ENCODE data around the gene ELP6. TPM values are rescaled to one million over a fixed set of nuclear protein-coding genes. Genes with fewer than 3 reads are reported as not detected.
"Not testable (repeated sequence)": the region's sequence is repeated elsewhere in the genome, so short reads cannot be mapped to it uniquely, and the experiment has no call there.

ELP6 gene
- total RNA-seq, 2 donors from 2014 or later, result 43.8 to 56.8 TPM

DNA sequence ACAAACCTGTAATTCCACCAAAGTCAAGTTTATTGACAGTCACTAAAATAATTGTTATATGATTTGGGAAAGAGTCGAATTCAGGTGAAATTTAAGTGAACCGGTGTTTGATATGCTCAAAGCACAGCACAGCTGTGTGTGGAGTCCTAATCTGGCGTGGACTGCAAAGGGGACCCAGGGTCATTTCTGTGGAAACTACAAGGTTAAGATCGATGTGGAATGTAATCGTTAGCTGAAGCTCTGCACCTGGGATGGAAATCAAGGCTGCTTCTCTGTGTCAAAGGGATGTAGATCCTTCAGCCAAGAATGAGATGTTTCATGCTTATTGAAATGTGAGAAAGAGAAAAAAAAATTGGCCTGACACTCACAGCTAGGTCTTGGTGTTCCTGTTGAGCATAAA lies 1.6 kb upstream of the ELP6 start:
- Histone ChIP-seq H3K27me3 (ENCODE audit: control insufficient read depth, insufficient read depth, low read length, poor library complexity, severe bottlenecking) (no peaks in the 10 kb centered on the region), H3K9ac (ENCODE audit: extremely low read depth, low read length, poor library complexity, severe bottlenecking) (no peak overlapping the region), H3K27ac (ENCODE audit: low read depth, low read length) (no peak overlapping the region), H3K36me3 (ENCODE audit: control insufficient read depth, insufficient read depth, low read length) (peaks cover 13% of the 10 kb centered on the region), H3K4me3 (ENCODE audit: low read length) (no peak overlapping the region), H3K4me1 (ENCODE audit: control insufficient read depth, insufficient read depth, low read length) (no peaks in the 10 kb centered on the region), H3K9me3 (ENCODE audit: control insufficient read depth, low read length) (no peaks in the 10 kb centered on the region)
- Mint-ChIP-seq H3K4me1 (peaks cover 4% of the 10 kb centered on the region), H3K36me3 (ENCODE audit: low read depth) (peaks cover 5% of the 10 kb centered on the region), H3K27ac (no peak overlapping the region), H3K27me3 (ENCODE audit: insufficient read depth) (no peaks in the 10 kb centered on the region), H3K9me3 (no peaks in the 10 kb centered on the region), H3K4me3 (no peak overlapping the region)
- DNase-seq, result no peak
- 92 to 96% methylated on average over 5 of the region's 5 CpGs for WGBS, 2 experiments (ENCODE audit: insufficient coverage in 1 of 2, insufficient read length in 1 of 2)
- TF ChIP-seq, protein P1, sequence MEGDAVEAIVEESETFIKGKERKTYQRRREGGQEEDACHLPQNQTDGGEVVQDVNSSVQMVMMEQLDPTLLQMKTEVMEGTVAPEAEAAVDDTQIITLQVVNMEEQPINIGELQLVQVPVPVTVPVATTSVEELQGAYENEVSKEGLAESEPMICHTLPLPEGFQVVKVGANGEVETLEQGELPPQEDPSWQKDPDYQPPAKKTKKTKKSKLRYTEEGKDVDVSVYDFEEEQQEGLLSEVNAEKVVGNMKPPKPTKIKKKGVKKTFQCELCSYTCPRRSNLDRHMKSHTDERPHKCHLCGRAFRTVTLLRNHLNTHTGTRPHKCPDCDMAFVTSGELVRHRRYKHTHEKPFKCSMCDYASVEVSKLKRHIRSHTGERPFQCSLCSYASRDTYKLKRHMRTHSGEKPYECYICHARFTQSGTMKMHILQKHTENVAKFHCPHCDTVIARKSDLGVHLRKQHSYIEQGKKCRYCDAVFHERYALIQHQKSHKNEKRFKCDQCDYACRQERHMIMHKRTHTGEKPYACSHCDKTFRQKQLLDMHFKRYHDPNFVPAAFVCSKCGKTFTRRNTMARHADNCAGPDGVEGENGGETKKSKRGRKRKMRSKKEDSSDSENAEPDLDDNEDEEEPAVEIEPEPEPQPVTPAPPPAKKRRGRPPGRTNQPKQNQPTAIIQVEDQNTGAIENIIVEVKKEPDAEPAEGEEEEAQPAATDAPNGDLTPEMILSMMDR (conservative IDR thresholded peaks at IDR 0.05), result no peak

DNA sequence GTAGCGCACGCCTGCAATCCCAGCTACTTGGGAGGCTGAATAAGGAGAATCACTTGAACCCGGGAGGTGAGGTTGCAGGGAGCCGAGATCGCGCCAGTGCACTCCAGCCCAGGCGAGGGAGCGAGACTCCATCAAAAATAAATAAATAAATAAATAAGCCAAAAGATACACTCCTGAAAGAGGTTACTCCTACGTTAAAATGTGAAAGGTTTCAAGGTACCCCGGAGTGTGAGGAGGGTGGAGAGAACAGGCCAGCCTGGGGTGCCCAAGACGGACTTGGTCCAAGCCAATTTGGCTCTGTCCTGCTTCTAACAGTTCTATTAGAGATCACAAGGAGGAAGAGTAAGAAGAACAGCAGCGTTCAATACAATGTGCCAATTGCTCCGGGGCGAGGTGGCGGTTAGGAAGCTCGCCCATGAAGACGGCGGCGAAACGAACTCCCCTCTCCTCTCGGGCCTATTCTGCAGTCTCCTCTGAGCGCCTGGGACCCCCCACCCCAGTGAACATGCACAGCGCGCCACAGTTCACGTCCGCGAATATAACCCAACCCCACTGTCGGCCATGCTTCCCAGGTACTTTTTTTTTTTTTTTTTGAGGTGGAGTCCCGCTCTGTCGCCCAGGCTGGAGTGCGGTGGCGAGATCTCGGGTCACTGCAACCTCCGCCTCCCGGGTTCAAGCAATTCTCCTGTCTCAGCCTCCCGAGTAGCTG lies 942 bp downstream of the ELP6 start:
- H3K27ac Mint-ChIP-seq, result peak overlapping the region; percentile 97
- H3K9me3 Mint-ChIP-seq, result no peaks in the 10 kb centered on the region
- peaks cover 24% of the 10 kb centered on the region for H3K36me3 Mint-ChIP-seq (ENCODE audit: low read depth)
- Histone ChIP-seq H3K27ac (ENCODE audit: low read depth, low read length) (no peak overlapping the region), H3K36me3 (ENCODE audit: control insufficient read depth, insufficient read depth, low read length) (peaks cover 25% of the 10 kb centered on the region), H3K27me3 (ENCODE audit: control insufficient read depth, insufficient read depth, low read length, poor library complexity, severe bottlenecking) (no peaks in the 10 kb centered on the region), H3K9ac (ENCODE audit: extremely low read depth, low read length, poor library complexity, severe bottlenecking) (peak overlapping the region; percentile 73), H3K4me3 (ENCODE audit: low read length) (peak overlapping the region; percentile 96), H3K9me3 (ENCODE audit: control insufficient read depth, low read length) (no peaks in the 10 kb centered on the region), H3K4me1 (ENCODE audit: control insufficient read depth, insufficient read depth, low read length) (no peaks in the 10 kb centered on the region)
- TF ChIP-seq, protein P1 (conservative IDR thresholded peaks at IDR 0.05), result no peak
- peaks cover 4% of the 10 kb centered on the region for H3K4me1 Mint-ChIP-seq
- H3K4me3 Mint-ChIP-seq, result peak overlapping the region; percentile 98
- WGBS, 2 experiments (ENCODE audit: insufficient coverage in 1 of 2, insufficient read length in 1 of 2), result 5 to 21% methylated on average over 12 to 36 of the region's 36 CpGs
- DNase-seq, result peak; percentile 67
- no peaks in the 10 kb centered on the region for H3K27me3 Mint-ChIP-seq (ENCODE audit: insufficient read depth)

DNA sequence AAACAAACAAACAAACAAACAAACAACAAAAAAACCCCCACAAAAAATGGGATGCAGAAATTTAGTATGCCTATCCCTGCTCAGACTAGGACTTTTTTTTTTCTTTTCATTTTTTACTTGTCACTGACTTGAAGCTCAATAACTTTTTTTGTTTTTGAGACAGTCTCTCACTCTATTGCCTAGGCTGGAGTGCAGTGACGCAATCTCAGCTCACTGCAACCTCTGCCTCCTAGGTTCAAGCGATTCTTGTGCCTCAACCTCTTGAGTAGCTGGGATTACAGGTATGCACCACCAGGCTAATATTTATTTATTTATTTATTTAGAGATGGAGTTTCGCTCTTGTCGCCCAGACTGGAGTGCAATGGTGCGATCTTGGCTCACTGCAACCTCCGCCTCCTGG lies 8.2 kb downstream of the ELP6 start:
- H3K36me3 Mint-ChIP-seq (ENCODE audit: low read depth), result peaks cover 72% of the 10 kb centered on the region
- H3K27ac Mint-ChIP-seq; H3K4me3 ChIP-seq (ENCODE audit: low read length); H3K9ac ChIP-seq (ENCODE audit: extremely low read depth, low read length, poor library complexity, severe bottlenecking); H3K9me3 Mint-ChIP-seq; H3K27me3 ChIP-seq (ENCODE audit: control insufficient read depth, insufficient read depth, low read length, poor library complexity, severe bottlenecking); H3K4me3 Mint-ChIP-seq; H3K27ac ChIP-seq (ENCODE audit: low read depth, low read length); H3K9me3 ChIP-seq (ENCODE audit: control insufficient read depth, low read length); H3K4me1 ChIP-seq (ENCODE audit: control insufficient read depth, insufficient read depth, low read length); H3K27me3 Mint-ChIP-seq (ENCODE audit: insufficient read depth); H3K4me1 Mint-ChIP-seq; DNase-seq: not testable (repeated sequence)
- peaks cover 53% of the 10 kb centered on the region for H3K36me3 ChIP-seq (ENCODE audit: control insufficient read depth, insufficient read depth, low read length)
- WGBS, 2 experiments (ENCODE audit: insufficient coverage in 1 of 2, insufficient read length in 1 of 2), result 92 to 96% methylated on average over 2 to 6 of the region's 6 CpGs
